Measurements from ENCODE around the gene CGNL1.

Gene CGNL1

DNA sequence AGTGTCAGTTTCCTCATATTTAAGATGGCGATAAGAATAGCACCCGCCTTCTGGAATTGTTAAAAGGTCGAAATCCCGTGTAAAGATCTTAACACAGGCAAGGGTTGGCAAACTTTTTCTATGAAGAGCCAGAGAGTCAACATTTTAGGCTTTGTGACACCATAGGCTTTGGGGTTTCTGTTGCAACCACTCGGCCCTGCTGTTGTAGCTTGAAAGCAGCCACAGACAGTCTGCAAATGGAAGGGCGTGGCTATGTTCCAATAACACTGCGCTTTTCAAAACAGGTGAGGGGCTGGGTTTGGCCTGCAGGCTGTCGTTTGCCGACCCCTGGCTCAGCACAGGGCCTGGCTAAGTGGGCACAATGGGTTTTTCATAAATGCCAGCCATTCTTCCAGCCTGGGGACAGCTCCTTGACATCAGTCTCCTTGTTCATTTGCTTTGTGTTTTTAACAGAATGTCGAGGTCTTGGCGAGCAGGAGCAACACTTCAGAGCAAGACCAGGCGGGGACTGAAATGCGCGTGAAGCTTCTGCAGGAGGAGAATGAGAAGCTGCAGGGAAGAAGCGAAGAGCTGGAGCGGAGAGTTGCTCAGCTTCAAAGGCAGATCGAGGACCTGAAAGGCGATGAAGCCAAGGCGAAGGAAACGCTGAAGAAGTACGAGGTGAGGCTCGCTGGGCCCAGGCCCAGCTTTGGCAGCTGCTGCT, 140.2 kb downstream of the CGNL1 start:
- H3K4me3 ChIP-seq (ENCODE audit: low read depth, low read length), result no peak overlapping the region

DNA sequence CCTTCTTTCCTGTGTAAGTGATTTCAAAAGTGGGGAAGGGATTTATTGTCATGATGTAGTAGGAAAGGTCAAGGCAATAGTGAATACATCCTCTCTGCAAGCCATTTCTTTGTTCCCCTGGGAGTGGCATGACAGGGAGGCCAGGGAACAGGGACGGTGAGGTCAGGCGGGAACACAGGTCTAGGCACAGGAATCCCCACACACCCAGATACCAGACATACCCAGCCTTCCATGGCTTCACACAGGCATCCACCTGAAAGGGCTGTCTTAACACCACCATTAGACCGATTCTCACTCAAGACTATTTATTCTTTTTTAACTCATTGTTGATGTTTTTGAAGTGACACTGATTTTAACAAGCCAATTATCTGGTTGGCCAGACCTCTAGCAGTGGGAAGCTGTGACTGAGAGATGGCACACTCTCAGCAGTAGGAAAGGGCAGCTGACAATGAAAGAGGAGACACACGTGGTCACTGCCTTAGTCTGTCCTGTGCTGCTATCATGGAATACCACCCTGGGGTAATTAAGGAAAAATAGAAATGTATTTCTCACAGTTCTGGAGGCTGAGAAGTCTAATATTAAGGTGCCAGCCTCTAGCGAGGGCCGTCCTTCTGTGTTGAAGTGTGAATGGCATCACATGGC, 140.8 kb downstream of the CGNL1 start:
- no peak overlapping the region for H3K4me3 ChIP-seq (ENCODE audit: low read depth, low read length)

DNA sequence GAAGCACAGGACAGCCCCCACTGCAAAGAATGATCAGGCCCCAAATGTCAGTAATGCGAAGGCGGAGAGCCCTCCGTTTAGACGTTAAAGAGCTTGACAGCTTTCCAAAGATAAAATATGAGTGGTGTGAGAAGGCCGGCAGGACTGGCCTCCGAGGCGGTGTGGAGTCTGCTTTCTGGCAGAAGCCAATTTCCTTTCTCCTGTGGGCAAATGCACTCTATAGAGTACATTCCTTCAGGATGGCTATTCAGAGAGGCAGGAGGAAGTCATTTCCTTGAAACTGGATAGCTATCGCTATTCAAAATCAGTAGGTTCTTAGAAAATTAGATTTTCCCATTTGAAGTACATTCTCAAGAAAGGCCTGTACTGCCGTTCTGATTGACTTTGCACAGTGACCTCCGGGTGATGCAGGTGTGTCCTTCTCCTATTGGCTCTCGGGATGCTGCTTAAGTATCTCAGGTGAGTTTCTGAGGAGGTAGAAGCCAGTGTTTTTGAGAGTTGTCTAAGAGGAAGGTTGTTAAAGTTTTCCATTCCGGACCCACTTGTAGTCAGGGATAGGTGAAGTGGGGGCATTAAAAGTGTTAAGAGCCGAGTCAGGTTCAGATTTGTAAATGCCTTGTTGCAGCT, 142.6 kb downstream of the CGNL1 start:
- H3K4me3 ChIP-seq (ENCODE audit: low read depth, low read length), result no peak overlapping the region

DNA sequence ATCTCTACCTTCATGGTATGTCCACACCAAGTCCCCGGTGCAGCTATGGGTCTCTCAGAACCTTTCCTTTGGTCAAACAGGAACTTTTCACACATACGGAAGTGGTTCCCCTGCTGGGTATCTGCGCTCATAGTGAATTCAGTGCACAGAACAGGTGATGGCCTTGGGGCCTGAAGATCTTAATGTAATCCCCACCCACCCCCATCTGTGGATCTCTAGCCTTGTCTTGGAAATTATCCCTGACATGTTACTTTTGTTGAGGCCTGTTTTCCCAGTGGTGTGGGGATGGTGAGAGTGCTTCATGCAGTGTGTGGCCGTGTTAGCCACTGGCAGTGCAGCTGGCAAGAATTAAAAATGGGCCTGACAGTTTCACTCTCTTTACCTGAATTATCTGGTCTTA, 143.5 kb downstream of the CGNL1 start:
- H3K4me3 ChIP-seq (ENCODE audit: low read depth, low read length), result no peak overlapping the region

DNA sequence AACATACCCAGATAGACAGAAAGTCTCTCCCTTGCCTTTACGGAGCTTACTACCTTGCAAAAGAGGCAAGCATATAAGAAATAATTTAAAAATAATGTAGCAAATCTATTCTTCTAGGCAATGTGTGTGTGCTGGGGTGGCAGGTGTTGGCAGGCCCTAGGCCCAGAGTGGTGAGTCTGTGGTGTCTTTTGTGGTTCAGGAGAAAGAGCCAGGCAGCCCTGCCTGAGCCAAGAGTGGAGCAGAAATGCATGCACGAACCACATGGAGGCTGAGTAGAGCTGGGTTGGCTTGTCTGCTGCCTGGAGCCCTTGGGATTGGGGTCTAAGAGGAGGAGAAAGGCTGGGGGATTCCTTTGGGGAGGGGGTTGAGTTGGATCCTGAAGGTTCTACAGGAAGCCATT, 145.2 kb downstream of the CGNL1 start:
- no peak overlapping the region for H3K4me3 ChIP-seq (ENCODE audit: low read depth, low read length)

DNA sequence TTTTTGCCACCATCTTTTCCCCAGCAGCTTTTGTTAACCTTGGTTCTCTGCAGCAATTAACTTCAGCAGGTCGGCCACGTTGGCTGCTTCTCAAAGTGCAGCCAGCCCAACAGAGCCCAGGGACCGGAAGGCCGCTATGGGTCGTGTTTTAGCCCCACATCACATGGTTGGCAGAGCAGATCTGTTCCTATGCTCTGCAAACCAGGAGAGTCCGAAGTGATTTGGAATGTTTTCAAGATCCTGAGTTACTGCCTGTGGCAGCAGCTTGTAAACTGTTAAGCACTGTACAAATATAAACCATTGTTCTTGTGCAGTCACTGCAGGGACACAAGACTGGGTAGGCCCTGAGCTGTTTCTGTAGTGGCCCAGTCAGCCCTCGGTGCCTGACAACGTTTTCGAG, 145.8 kb downstream of the CGNL1 start:
- H3K4me3 ChIP-seq (ENCODE audit: low read depth, low read length), result no peak overlapping the region

DNA sequence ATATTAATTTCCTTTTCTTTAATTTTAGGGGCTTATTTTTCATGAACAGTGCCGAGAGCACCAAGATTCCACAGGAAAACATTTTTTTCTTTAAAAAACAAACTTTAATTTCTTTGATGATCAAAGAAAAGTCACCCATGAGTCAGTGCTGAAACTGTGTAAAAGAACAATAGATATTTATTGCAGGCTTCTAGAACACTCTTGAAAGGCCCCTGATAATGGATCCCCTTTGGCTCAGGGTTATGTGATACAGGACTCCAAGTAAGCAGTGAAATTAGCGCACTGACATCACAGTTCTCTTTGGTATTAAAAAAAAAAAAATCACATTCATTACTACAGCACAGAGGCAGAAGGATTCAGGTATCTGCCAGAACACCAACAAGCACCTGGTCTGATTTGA, 149.3 kb downstream of the CGNL1 start:
- no peak overlapping the region for H3K4me3 ChIP-seq (ENCODE audit: low read depth, low read length)

DNA sequence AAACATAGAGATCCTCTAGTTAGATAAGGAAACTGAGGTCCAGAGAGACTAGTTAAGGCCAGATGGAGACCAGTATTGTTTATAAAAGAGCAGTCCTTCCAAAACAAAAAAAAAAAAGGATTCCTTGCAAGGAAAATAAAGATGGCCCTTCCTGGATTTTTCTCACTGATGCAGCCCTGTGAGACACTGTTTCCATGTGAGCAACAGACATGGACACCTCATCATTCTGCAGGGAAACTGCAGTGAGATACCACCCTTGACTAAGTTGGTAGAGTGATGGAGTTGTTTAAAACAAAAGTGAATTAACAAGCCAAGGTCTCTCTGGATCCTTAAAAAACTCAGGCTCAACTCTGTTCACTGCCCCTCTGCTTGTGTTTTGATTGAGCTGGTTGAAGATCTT, 149.8 kb downstream of the CGNL1 start:
- H3K4me3 ChIP-seq (ENCODE audit: low read depth, low read length), result no peak overlapping the region

DNA sequence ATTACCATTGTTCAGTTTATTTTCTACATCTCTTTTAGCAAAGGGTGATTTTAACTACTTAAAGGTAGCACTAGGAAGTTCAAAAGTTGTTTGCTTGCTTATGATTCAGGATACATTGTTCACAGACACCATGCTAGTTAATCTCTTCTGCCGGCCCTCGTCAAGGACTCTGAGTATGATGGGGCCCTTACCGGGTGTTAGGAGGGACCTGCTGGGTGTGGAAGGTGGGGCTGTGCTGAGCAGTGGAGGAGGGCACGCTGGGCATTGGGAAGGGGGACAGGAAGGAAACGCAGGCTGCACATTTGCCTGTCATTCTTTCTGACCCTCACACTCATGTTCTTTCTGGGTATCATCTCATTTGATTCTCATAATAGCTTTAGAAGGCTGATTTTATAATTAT, 150.3 kb downstream of the CGNL1 start:
- no peak overlapping the region for H3K4me3 ChIP-seq (ENCODE audit: low read depth, low read length)

DNA sequence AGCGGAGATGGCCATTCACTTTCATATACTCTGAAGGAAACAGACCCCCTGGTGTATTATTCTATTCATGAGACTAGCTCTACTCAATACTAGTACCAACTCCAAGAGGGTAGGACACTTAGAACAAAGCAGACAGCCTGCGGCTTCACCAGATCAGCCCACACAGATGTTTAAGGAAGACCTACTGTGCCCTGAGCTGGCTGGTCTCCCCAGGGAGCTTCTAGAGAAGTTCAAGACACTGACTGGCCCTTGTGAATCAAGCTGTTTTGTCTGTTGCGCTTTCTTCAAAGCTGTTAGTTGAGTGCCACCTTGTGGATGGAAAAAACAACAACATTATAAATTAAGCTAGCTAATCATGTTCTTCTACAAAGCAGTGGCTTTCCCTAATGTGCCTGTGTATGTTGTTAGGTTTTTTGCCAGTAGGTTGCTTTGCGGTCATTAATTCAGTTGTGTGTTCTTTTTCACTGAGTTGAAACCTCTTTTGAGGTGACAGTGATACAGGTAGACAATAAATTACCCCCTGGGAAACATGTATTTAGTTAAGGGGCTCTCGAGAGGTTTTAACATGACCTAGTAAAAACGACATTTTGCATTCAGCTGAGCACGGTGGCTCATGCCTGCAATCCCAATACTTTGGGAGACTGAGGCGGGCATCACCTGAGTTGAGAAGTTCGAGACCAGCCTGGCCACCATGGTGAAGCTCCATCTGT, 151.2 kb downstream of the CGNL1 start:
- no peak overlapping the region for H3K4me3 ChIP-seq (ENCODE audit: low read depth, low read length)

DNA sequence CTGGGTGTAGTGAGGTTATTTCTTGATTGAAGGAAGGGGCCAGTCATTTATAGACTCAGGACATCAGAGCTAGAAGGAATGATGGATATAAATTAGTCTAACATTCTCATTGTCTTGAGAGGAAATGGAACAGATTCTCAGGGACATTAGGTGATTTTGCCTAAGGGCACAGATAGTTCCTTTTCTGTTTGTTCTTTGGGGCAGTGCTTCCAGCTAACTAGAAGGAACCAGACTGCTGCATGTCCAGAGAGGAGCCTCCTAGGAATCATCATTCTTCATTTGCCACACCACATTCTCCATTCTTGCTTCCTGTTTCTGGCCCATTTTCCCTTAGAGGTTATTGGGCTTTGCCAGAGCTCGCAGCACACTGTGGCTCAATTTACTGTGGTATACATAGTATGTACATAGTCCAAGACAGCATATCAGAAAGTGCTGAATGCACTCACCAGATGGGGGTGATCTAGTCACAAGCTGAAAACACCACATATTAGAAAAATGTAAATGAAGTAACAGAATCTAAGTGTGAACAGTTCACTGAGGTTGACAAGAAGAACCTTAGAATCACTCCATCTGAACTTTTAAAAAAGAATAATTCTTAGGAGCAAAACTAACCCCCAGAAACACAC, 152.7 kb downstream of the CGNL1 start:
- H3K4me3 ChIP-seq (ENCODE audit: low read depth, low read length), result no peak overlapping the region

DNA sequence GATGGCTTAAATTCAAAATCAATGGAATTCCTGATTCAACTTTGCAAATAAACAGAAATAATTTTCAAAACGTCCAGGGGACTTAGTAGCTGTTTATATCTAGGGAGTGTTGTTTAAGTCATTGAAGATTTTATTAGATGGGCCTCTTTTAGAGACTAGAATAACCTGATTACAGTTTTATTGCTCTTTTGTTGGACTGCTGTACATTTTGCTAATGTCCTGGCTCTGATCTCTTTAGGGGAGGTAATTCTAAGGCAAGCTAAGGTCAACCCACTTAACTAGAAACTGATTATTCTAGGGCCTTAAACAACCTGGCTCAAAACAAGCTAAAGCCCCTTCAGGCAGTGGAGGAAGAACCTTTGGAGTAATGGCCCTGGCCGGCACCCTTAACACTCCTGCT, 153.4 kb downstream of the CGNL1 start:
- no peak overlapping the region for H3K4me3 ChIP-seq (ENCODE audit: low read depth, low read length)

DNA sequence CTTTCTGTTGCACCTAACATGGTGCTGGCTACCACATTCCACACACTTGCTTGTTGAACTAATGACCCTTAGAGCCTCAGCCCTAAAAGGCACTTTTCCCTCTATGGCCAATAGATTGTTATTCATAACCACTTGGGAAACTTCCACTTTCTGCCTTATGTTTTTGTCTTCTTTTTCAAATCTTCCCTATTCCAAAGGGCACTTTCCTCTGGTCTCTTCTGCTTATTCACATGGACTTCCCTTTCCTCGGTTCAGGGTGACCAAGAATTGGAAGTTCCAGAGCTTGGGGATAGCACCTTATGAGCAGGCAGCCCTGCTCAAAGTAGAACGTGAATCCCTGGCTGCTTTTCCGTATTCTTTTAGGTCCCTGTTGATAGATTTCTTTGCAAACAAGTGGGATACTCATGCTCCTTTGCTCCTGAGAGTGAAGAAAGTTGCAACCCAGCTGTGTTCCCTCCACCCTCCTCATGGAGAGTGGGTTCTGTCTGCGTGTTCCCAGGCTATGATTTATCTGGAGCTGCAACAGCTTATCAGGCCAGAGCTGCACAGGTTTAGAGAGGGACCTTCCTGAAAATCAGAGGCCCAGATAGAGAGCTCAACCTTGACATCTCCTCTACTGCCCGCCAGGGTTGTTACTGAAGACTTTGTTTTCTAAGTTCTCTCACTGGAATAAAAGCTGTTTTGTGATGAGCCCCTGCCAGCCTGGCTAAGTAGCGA, 156.6 kb downstream of the CGNL1 start:
- no peak overlapping the region for H3K4me3 ChIP-seq (ENCODE audit: low read depth, low read length)

DNA sequence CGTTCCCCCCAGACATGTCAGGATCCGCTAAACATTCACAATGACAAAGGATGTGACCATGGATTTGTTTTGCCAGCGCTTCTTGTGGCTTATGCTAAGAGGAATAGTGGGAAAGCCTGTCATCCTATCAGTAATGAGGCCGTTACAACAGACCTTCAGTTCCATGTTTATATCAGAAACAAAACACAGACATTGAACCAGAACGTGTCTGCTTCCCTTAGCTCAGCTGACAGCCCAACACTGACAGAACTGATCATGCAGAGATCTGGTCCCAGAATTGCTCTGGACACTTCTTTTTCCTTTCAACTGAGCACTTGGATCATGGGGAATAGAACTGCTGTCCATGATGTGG, 157.1 kb downstream of the CGNL1 start:
- no peak overlapping the region for H3K4me3 ChIP-seq (ENCODE audit: low read depth, low read length)

DNA sequence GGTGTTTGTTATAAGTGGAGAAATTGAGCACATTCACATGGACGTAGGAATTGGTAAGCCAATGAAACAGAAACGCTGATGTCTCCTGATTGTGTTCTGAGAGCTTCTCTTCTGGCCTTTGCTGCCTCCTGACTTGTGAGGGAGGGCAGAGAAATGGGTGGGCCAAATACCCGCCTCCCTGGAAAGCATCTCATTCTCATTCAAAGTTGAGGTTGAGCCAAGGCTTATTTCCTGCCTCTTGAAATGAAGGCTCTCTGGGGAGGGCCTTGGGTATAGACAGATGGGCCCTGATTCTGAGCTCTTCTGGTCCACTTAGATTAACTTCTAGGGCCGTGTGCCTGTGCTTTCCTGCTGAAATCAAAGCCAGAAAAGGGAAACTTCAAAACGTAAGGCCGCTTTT, 158.0 kb downstream of the CGNL1 start:
- H3K4me3 ChIP-seq (ENCODE audit: low read depth, low read length), result no peak overlapping the region

DNA sequence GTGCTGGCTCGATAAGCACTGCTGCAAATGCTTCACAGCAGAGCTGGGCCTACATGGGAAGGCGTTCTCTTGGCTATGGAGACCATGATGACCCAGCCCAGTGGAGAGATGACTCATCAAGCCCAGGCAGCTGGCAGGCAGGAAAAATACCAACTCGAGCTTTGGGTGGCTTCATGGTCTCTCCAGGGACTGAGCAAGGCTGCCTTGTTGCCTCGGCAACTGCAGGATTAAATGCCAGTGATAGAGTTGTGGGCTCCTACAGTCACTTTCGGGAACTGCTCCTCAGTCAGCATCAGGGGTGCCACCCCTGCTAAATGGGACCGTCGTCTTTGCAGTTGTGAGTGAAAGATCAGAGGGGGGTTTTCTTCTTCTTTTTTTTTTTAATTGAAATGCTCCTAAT, 160.8 kb downstream of the CGNL1 start:
- H3K4me3 ChIP-seq (ENCODE audit: low read depth, low read length), result no peak overlapping the region

DNA sequence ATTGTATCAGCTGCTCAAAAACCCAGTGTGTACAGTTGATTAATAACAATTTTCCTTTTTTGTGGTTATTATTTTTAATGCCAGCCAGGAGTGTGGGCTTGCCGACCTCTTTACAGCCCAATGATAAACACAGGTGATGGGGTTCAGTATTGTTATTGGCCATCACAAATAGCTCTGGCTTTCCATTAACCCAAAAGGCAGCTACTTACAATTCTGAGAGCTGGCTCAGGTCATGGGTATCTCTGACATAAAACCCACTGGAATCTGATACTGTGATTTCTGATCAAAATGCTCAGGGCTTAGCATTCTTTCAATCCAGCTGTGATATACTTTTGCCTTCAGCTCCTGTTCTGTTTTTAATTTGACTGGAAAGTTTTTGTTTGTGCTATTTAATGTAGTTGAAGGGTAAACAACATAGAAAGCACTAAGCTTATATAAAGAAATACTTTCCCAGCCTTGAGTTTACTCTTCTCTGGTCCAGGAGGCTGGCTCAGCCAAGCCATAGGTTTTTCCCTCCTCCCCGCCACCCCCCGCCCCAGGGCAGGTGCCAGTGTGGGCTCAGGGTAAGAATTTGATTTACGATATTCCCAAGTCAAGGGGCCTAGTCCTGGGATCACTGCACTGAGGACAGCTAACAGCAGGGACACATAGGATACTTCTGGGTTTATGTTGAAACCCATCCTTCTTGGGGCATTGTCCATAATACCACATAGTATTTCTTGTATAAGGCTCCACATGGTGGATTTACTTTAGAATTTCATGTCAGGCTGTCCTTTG, 161.4 kb downstream of the CGNL1 start:
- H3K4me3 ChIP-seq (ENCODE audit: low read depth, low read length), result no peak overlapping the region

DNA sequence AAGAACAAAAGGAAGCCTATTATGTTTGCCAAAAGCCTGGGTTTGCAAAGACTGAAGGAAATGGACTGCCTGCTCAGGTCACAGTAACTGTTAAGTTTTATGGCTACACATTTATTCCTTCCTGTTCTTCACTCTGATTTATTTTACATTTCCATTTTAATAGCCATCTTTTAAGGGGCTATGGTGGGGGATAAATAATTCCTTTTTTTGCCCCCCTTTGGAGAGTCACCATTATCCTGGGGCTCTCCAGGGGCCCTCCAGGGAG, 161.9 kb downstream of the CGNL1 start:
- H3K4me3 ChIP-seq (ENCODE audit: low read depth, low read length), result no peak overlapping the region

DNA sequence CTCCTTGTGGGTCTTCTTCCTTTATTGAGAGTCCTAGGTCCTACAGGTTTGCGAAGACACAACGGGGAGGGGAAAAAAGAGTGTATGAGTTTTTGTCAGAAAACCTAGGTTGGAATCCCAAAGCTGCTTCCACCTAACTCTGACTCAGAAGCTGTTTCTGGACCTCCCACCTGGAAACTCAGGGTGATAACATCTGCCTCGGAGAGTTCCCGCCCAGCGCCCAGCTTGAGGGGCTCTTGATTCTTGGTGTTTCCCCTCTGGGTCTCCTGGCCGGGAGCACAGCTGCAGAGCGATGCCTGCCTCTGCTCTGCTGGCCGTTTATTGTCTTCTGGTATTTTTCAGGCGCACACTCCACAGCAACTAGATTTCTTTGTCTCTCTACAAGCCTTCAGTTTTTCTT, 162.5 kb downstream of the CGNL1 start:
- H3K4me3 ChIP-seq (ENCODE audit: low read depth, low read length), result no peak overlapping the region

DNA sequence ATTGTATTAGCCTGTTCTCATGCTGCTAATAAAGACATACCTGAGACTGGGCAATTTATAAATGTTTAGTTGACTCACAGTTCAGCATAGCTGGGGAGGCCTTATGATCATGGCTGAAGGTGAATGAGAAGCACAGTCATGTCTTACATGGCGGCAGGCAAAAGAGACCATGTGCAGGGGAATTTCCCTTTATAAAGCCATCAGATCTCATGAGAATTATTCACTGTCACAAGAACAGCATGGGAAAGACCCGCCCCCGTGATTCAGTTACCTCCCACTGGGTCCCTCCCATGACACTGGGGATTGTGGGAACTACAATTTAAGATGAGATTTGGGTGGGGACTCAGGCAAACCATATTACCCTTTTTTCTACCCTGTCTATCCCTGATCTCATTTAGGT, 163.9 kb downstream of the CGNL1 start:
- no peak overlapping the region for H3K4me3 ChIP-seq (ENCODE audit: low read depth, low read length)
